ENCODE measurements around the gene B2M. TPM values are rescaled to one million over a fixed set of nuclear protein-coding genes. Genes with fewer than 3 reads are reported as not detected.

The B2M gene
- total and polyA plus RNA-seq, 2 of the 13 experiments (the other 11 are each of a cell fraction or from before 2014, with no cell fraction given): 784 to 857 TPM

DNA sequence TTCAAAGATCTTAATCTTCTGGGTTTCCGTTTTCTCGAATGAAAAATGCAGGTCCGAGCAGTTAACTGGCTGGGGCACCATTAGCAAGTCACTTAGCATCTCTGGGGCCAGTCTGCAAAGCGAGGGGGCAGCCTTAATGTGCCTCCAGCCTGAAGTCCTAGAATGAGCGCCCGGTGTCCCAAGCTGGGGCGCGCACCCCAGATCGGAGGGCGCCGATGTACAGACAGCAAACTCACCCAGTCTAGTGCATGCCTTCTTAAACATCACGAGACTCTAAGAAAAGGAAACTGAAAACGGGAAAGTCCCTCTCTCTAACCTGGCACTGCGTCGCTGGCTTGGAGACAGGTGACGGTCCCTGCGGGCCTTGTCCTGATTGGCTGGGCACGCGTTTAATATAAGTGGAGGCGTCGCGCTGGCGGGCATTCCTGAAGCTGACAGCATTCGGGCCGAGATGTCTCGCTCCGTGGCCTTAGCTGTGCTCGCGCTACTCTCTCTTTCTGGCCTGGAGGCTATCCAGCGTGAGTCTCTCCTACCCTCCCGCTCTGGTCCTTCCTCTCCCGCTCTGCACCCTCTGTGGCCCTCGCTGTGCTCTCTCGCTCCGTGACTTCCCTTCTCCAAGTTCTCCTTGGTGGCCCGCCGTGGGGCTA is at the start of gene B2M, which contains the start of gene PATL2 (continued):
- TF ChIP-seq, protein P1, sequence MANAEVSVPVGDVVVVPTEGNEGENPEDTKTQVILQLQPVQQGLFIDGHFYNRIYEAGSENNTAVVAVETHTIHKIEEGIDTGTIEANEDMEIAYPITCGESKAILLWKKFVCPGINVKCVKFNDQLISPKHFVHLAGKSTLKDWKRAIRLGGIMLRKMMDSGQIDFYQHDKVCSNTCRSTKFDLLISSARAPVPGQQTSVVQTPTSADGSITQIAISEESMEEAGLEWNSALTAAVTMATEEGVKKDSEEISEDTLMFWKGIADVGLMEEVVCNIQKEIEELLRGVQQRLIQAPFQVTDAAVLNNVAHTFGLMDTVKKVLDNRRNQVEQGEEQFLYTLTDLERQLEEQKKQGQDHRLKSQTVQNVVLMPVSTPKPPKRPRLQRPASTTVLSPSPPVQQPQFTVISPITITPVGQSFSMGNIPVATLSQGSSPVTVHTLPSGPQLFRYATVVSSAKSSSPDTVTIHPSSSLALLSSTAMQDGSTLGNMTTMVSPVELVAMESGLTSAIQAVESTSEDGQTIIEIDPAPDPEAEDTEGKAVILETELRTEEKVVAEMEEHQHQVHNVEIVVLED (CRISPR knock-in tag; IDR thresholded peaks at IDR 0.05; ENCODE audit: borderline replicate concordance): no peak
- TF ChIP-seq, protein P2, sequence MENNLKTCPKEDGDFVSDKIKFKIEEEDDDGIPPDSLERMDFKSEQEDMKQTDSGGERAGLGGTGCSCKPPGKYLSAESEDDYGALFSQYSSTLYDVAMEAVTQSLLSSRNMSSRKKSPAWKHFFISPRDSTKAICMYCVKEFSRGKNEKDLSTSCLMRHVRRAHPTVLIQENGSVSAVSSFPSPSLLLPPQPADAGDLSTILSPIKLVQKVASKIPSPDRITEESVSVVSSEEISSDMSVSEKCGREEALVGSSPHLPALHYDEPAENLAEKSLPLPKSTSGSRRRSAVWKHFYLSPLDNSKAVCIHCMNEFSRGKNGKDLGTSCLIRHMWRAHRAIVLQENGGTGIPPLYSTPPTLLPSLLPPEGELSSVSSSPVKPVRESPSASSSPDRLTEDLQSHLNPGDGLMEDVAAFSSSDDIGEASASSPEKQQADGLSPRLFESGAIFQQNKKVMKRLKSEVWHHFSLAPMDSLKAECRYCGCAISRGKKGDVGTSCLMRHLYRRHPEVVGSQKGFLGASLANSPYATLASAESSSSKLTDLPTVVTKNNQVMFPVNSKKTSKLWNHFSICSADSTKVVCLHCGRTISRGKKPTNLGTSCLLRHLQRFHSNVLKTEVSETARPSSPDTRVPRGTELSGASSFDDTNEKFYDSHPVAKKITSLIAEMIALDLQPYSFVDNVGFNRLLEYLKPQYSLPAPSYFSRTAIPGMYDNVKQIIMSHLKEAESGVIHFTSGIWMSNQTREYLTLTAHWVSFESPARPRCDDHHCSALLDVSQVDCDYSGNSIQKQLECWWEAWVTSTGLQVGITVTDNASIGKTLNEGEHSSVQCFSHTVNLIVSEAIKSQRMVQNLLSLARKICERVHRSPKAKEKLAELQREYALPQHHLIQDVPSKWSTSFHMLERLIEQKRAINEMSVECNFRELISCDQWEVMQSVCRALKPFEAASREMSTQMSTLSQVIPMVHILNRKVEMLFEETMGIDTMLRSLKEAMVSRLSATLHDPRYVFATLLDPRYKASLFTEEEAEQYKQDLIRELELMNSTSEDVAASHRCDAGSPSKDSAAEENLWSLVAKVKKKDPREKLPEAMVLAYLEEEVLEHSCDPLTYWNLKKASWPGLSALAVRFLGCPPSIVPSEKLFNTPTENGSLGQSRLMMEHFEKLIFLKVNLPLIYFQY (CRISPR knock-in tag; IDR thresholded peaks at IDR 0.05; ENCODE audit: borderline replicate concordance): peak; percentile 17; the same call in 1 of the 2 replicates
- TF ChIP-seq MXD4 (CRISPR knock-in tag; IDR thresholded peaks at IDR 0.05) (peak; percentile 73; the same call in 1 of the 2 replicates), POGZ (CRISPR knock-in tag; IDR thresholded peaks at IDR 0.05) (peak; percentile 49; the same call in 1 of the 2 replicates), NKX3-1 (CRISPR knock-in tag; IDR thresholded peaks at IDR 0.05) (0 out of 2 replicates have a peak, but pooled peaks have one; percentile 3), HOXA3 (CRISPR knock-in tag; IDR thresholded peaks at IDR 0.05) (no peak; the same call in 1 of the 2 replicates), ZBTB20 (CRISPR knock-in tag; IDR thresholded peaks at IDR 0.05; ENCODE audit: borderline replicate concordance, low read depth) (no peak), MEIS1 (CRISPR knock-in tag; IDR thresholded peaks at IDR 0.05; ENCODE audit: borderline replicate concordance) (0 out of 2 replicates have a peak, but pooled peaks have one; percentile 68), PHF5A (CRISPR knock-in tag; IDR thresholded peaks at IDR 0.05; ENCODE audit: low read depth, unreplicated experiment) (no peak), TP53 (CRISPR knock-in tag; conservative IDR thresholded peaks at IDR 0.05) (no peak), ZEB1 (IDR thresholded peaks at IDR 0.05; ENCODE audit: insufficient replicate concordance, low read depth) (no peak), TMF1 (CRISPR knock-in tag; IDR thresholded peaks at IDR 0.05; ENCODE audit: low read depth) (0 out of 2 replicates have a peak, but pooled peaks have one; percentile 6), RARA (CRISPR knock-in tag; IDR thresholded peaks at IDR 0.05) (peak; percentile 26; the same call in 1 of the 2 replicates), NPAS2 (CRISPR knock-in tag; IDR thresholded peaks at IDR 0.05; ENCODE audit: borderline replicate concordance) (no peak), ZZZ3 (CRISPR knock-in tag; IDR thresholded peaks at IDR 0.05; ENCODE audit: borderline replicate concordance) (no peak)
- TF ChIP-seq, protein P3, sequence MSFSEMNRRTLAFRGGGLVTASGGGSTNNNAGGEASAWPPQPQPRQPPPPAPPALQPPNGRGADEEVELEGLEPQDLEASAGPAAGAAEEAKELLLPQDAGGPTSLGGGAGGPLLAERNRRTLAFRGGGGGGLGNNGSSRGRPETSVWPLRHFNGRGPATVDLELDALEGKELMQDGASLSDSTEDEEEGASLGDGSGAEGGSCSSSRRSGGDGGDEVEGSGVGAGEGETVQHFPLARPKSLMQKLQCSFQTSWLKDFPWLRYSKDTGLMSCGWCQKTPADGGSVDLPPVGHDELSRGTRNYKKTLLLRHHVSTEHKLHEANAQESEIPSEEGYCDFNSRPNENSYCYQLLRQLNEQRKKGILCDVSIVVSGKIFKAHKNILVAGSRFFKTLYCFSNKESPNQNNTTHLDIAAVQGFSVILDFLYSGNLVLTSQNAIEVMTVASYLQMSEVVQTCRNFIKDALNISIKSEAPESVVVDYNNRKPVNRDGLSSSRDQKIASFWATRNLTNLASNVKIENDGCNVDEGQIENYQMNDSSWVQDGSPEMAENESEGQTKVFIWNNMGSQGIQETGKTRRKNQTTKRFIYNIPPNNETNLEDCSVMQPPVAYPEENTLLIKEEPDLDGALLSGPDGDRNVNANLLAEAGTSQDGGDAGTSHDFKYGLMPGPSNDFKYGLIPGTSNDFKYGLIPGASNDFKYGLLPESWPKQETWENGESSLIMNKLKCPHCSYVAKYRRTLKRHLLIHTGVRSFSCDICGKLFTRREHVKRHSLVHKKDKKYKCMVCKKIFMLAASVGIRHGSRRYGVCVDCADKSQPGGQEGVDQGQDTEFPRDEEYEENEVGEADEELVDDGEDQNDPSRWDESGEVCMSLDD (CRISPR knock-in tag; IDR thresholded peaks at IDR 0.05; ENCODE audit: borderline replicate concordance): 0 out of 2 replicates have a peak, but pooled peaks have one; percentile 14
- TF ChIP-seq, protein P4, sequence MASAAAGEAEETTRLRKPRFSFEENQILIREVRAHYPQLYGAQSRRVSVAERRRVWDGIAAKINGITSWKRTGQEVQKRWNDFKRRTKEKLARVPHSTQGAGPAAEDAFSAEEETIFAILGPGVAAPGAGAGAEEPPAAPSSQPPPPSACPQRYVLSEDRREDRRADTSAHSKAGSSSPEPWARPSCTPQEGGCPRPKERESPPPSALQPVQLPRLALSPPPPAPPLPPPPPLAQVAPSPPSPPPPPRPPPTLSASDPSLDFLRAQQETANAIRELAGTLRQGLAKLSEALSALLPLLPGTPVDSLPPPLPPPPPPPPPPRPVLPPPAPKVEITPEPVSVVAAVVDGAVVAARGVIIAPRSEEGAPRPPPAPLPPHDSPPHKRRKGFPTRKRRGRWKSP (CRISPR knock-in tag; IDR thresholded peaks at IDR 0.05): peak; percentile 81
- TF ChIP-seq, protein P5, sequence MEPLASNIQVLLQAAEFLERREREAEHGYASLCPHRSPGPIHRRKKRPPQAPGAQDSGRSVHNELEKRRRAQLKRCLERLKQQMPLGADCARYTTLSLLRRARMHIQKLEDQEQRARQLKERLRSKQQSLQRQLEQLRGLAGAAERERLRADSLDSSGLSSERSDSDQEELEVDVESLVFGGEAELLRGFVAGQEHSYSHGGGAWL (CRISPR knock-in tag; IDR thresholded peaks at IDR 0.05): peak; percentile 31; the same call in 1 of the 2 replicates
